K562 (cell line): Measurements from ENCODE around the gene SLC13A4. TPM values are rescaled to one million over a fixed set of nuclear protein-coding genes. Genes with fewer than 3 reads are reported as not detected.

Experiments used
- ATAC-seq: fragments of 200-7000 bp; cut with Tn5 transposase; 3 replicates; pipeline ENCODE4 v1.9.1; 2020; ENCODE audit warnings: moderate library complexity
- BruUV-seq: library from RNA; stranded (reverse); fragments of 400-500 nt; replicated peaks from 2 replicates; lab custom pipeline; 2021; lab: Mats Ljungman, UMichigan
- CTCF ChIA-PET: fragments of 300-600 bp; formaldehyde crosslinking; extraction: SDS; loops from one replicate; lab custom pipeline; 2021; ENCODE audit warnings: low intra/inter-chr PET ratio; lab: Yijun Ruan, JAX
- POLR2A ChIA-PET: fragments of 300-600, 350-650 bp; sonication (Branson Sonifier 250); formaldehyde crosslinking; extraction: SDS; loops from one replicate; lab custom pipeline; 2021; ENCODE audit warnings: antibody characterized with exemption, inconsistent platforms; lab: Yijun Ruan, JAX
- DNase-seq, 4 experiments: peaks; one replicate each; pipeline versions ENCODE4 v3.0.0 to v3.0.0-alpha.2; 2011 to 2018; ENCODE audit warnings: low spot score in 3 of 4, mixed read lengths in 3 of 4; ENCODE audit errors: extremely low read depth in 1 of 4
- FAIRE-seq: peaks from 2 replicates; lab custom pipeline; 2011; peaks lifted over from hg19 to GRCh38; lab: Jason Lieb, UNC
- H2AFZ ChIP-seq: 2 replicates; pipeline ENCODE4 v1.6.0; 2011; ENCODE audit warnings: low read depth, low read length, control low read depth, inconsistent platforms
- H3K27ac ChIP-seq: fragments of 200-600 bp; 3 replicates; pipeline ENCODE4 v1.8.0; 2011; ENCODE audit warnings: low read depth, mild to moderate bottlenecking, control low read depth, inconsistent platforms, low read length, moderate library complexity, mixed read lengths; ENCODE audit errors: extremely low read depth
- H3K27me3 ChIP-seq, 2 experiments: fragments of 300-600 bp in 1 of 2; 2 replicates in 1 of 2; 3 replicates in 1 of 2; pipeline versions ENCODE4 v1.6.0 to v1.8.0; 2011; ENCODE audit warnings: inconsistent platforms in 2 of 2, low read length in 2 of 2, mild to moderate bottlenecking in 1 of 2, mixed read lengths in 1 of 2, moderate library complexity in 1 of 2; ENCODE audit not compliant: control insufficient read depth in 2 of 2, insufficient read depth in 2 of 2
- H3K36me3 ChIP-seq: fragments of 300-600 bp; 3 replicates; pipeline ENCODE4 v1.8.0; 2011; ENCODE audit warnings: mild to moderate bottlenecking, low read length, inconsistent platforms; ENCODE audit not compliant: control insufficient read depth, insufficient read depth
- H3K4me1 ChIP-seq, 2 experiments: fragments of 200-600 bp in 1 of 2; replicated peaks in 1 of 2; 2 replicates in 1 of 2; 3 replicates in 1 of 2; pipeline versions ENCODE4 v1.5.1 to v1.8.0; 2011; ENCODE audit warnings: inconsistent platforms in 2 of 2, low read length in 2 of 2, mild to moderate bottlenecking in 1 of 2, mixed read lengths in 1 of 2, moderate library complexity in 1 of 2; ENCODE audit not compliant: control insufficient read depth in 2 of 2, insufficient read depth in 2 of 2
- H3K4me2 ChIP-seq: 2 replicates; pipeline ENCODE4 v1.6.1; 2011; ENCODE audit warnings: low read length, control low read depth, inconsistent platforms, mixed read lengths; ENCODE audit not compliant: insufficient read depth
- H3K4me3 ChIP-seq: fragments of 200-600 bp; sonication (generic), shearing (Covaris generic); 2 replicates; pipeline ENCODE4 v1.5.1; 2016; ENCODE audit warnings: control low read depth, inconsistent platforms
- H3K79me2 ChIP-seq: fragments of 200-600 bp; 3 replicates; pipeline ENCODE4 v1.8.0; 2011; ENCODE audit warnings: low read length, inconsistent platforms; ENCODE audit not compliant: control insufficient read depth, insufficient read depth
- H3K9ac ChIP-seq, 2 experiments: 2 replicates each; pipeline versions ENCODE4 v1.6.0 to v1.6.1; 2011; ENCODE audit warnings: low read depth in 2 of 2, low read length in 2 of 2, control low read depth in 1 of 2, inconsistent platforms in 1 of 2, mild to moderate bottlenecking in 1 of 2, mixed read lengths in 1 of 2; ENCODE audit not compliant: insufficient read depth in 1 of 2
- H3K9me1 ChIP-seq: one replicate; pipeline ENCODE4 v1.6.0; 2011; ENCODE audit warnings: inconsistent platforms, mild to moderate bottlenecking, low read length, moderate library complexity; ENCODE audit not compliant: control insufficient read depth, insufficient read depth
- H3K9me3 ChIP-seq: replicated peaks from 2 replicates; pipeline ENCODE4 v1.5.1; 2011; ENCODE audit warnings: low read depth, low read length, inconsistent platforms; ENCODE audit not compliant: control insufficient read depth, insufficient read depth
- H4K20me1 ChIP-seq: replicated peaks from 2 replicates; pipeline ENCODE4 v1.6.1; 2011; ENCODE audit warnings: low read length, inconsistent platforms, mixed read lengths; ENCODE audit not compliant: control insufficient read depth, insufficient read depth
- CBFA2T3 ChIP-seq: fragments of 450-650 bp; IDR thresholded peaks from 2 replicates; pipeline ENCODE4 v1.6.1; 2017
- CBX1 ChIP-seq: sonication (generic); IDR thresholded peaks from 2 replicates; pipeline ENCODE4 v1.6.1; 2016; ENCODE audit warnings: antibody characterized with exemption, low read depth, mild to moderate bottlenecking
- CHD4 ChIP-seq: fragments of 200-600 bp; sonication (generic); IDR thresholded peaks from 3 replicates; pipeline ENCODE4 v1.6.1; 2012; ENCODE audit warnings: low read depth, mild to moderate bottlenecking, mixed read lengths, low read length, inconsistent platforms; ENCODE audit not compliant: insufficient read depth, insufficient replicate concordance, poor library complexity, severe bottlenecking
- CTCF ChIP-seq, 3 experiments: IDR thresholded peaks in 2 of 3; conservative IDR thresholded peaks in 1 of 3; 2 replicates each; pipeline ENCODE4 v1.5.1; 2011 to 2012; ENCODE audit warnings: low read length in 3 of 3, mild to moderate bottlenecking in 3 of 3, control low read depth in 2 of 3, improper control_type of control experiment in 1 of 3, inconsistent platforms in 1 of 3, low read depth in 1 of 3, mixed read lengths in 1 of 3, moderate library complexity in 1 of 3; ENCODE audit not compliant: insufficient read depth in 2 of 3
- EP300 ChIP-seq: IDR thresholded peaks from 2 replicates; pipeline ENCODE4 v1.6.1; 2012; ENCODE audit warnings: low read length, improper control_type of control experiment
- MTA3 ChIP-seq: fragments of 450-650 bp; formaldehyde crosslinking; IDR thresholded peaks from 2 replicates; pipeline ENCODE4 v1.6.1; 2017; ENCODE audit warnings: mild to moderate bottlenecking, borderline replicate concordance
- PCBP1 ChIP-seq: fragments of 200-400 bp; formaldehyde crosslinking; IDR thresholded peaks from 2 replicates; pipeline ENCODE4 v1.6.1; 2018; ENCODE audit warnings: mild to moderate bottlenecking, low read depth, low read length; ENCODE audit not compliant: poor library complexity, severe bottlenecking
- POLR2H ChIP-seq: IDR thresholded peaks from 2 replicates; pipeline ENCODE4 v1.6.1; 2016; ENCODE audit warnings: missing genetic modification characterization, low read depth, mild to moderate bottlenecking, control low read depth, missing compliant biosample characterization, moderate library complexity
- TCF7 ChIP-seq: sonication (generic); IDR thresholded peaks from 2 replicates; pipeline ENCODE4 v1.6.1; 2016; ENCODE audit warnings: antibody characterized with exemption, borderline replicate concordance
- TFAP4 ChIP-seq: sonication (generic); formaldehyde crosslinking; IDR thresholded peaks from 2 replicates; pipeline ENCODE4 v1.8.0; 2022; ENCODE audit warnings: missing genetic modification reagents, mild to moderate bottlenecking, moderate library complexity, borderline replicate concordance
- TSC22D4 ChIP-seq: fragments of 450-650 bp; IDR thresholded peaks from 2 replicates; pipeline ENCODE4 v1.6.1; 2016; ENCODE audit warnings: missing genetic modification characterization, missing biosample characterization, control low read depth
- ZNF518B ChIP-seq: fragments of 250-450 bp; sonication (Bioruptor Pico); IDR thresholded peaks from 2 replicates; pipeline ENCODE4 v1.5.0; 2021; ENCODE audit warnings: mild to moderate bottlenecking, moderate library complexity
- WGBS: fragments of 100-300 bp; shearing (Covaris generic); methylation state at CpG from one replicate; pipeline ENCODE4 v1.1.6; 2016; ENCODE audit warnings: low coverage, mixed read lengths; ENCODE audit not compliant: insufficient coverage; ENCODE audit errors: missing lambda C conversion rate; 5-methylcytosine and 5-hydroxymethylcytosine counted together
- in situ Hi-C: fragments of 300-500 bp; cut with MboI; formaldehyde crosslinking; loops from 4 replicates; pipeline ENCODE4 v1.15.0; 2018; ENCODE audit warnings: inconsistent platforms, mixed read lengths
- intact Hi-C: fragments of 100-400 bp; cut with micrococcal nuclease; formaldehyde crosslinking; loops from 2 replicates; pipeline ENCODE4 v1.14.2; 2022
- polyA plus RNA-seq, 8 experiments: library from polyadenylated mRNA; depleted of rRNA in 4 of 8; stranded (reverse) in 5 of 8; unstranded in 3 of 8; fragments of >200 nt; fragmentation: Nextera tagmentation in 2 of 8; fragmentation: Illumina TruSeq in 1 of 8; extraction: Ambion mirVana in 2 of 8; extraction: Trizol in 1 of 8; gene quantifications; 2 replicates each; pipeline versions ENCODE4 v1.2.1 to v1.2.3, GENCODE V29; 2011 to 2014; ENCODE audit warnings: inconsistent platforms in 1 of 8, missing spikeins in 1 of 8
- total RNA-seq, 7 experiments: library from RNA; depleted of rRNA in 6 of 7; stranded (reverse); fragments of >200 nt in 6 of 7; fragmentation: Illumina TruSeq in 2 of 7; extraction: Trizol in 2 of 7; gene quantifications; 2 replicates each; pipeline versions ENCODE4 v1.2.1 to v1.2.3, GENCODE V29; 2011 to 2021; ENCODE audit warnings: low replicate concordance in 1 of 7
- TF ChIP-seq, protein P1 (sequence below): fragments of 200-800 bp; sonication (Bioruptor generic); IDR thresholded peaks from 2 replicates; pipeline ENCODE4 v1.6.1; 2017; ENCODE audit warnings: missing genetic modification characterization, missing compliant biosample characterization

Gene SLC13A4
- total and polyA plus RNA-seq, 9 of the 15 experiments (the other 6 are each of a cell fraction or from before 2014, with no cell fraction given): 0.11 to 1.0 (median 0.36) TPM

DNA sequence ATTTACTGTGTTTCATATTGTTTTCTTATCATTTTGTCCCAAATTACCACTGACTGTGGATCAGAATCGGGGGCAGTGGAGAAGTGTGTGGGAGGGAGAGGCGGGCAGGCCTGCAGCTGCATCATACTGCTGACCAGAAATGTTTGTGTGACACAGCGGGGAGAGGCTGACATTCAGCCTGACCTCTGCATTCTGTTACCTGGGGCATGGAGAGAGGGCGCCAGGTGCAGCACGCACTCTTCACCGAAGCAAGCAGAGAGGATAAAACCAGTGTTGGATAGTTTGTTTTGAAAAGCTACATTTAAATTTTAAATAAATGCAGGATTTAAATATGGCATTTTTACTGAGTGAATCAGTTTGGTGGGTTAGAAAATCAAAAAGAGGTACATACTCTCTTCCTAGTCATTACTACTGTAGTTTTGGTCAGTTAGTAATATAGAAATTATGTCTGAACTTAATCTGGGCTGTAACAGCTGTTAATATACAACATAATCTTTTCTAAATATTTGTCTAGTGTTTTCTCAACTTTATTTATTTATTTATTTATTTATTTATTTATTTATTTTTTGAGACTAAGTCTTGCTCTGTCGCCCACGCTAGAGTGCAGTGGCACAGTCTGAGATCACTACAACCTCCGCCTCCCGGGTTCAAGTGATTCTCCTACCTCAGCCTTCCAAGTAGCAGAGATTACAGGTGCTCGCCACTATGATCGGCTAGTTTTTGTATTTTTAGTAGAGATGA lies 74.5 kb downstream of the SLC13A4 start:
- CTCF ChIA-PET: no interaction called here
- POLR2A ChIA-PET: interaction anchor here (0.9 to 1.2 kb wide), 3 partner anchors 9 to 10 kb away, joined by 3 to 5 read pairs (median 3); partner anchors contain the start of gene STMP1
- in situ Hi-C loops (no loop called here), intact Hi-C loops (no loop called here)
- FAIRE-seq: peak; percentile 62
- Histone ChIP-seq H3K9me3 (no peaks in the 10 kb centered on the region), H3K4me2 (no peak overlapping the region), H3K4me1 (peaks cover 12 to 14% of the 10 kb centered on the region in 2 experiments; a peak in 4 of 5 replicates), H3K79me2 (no peaks in the 10 kb centered on the region), H4K20me1 (peaks cover 6% of the 10 kb centered on the region; the same call in 1 of the 2 replicates), H2AFZ (no peak overlapping the region), H3K27ac (no peak overlapping the region), H3K9ac (peak overlapping the region in 1 of 2 experiments; percentile 46; a peak in 1 of 4 replicates), H3K36me3 (peaks cover 14% of the 10 kb centered on the region; the same call in 2 of the 3 replicates), H3K9me1 (no peaks in the 10 kb centered on the region), H3K27me3 (no peaks in the 10 kb centered on the region), H3K4me3 (no peak overlapping the region)
- no TSS peak for BruUV-seq
- WGBS: 71% methylated on average over 12 of the region's 12 CpGs
- DNase-seq: peak; percentile 38 to 48 (median 44)
- ATAC-seq: peak; percentile 47
- no peak for TF ChIP-seq CTCF (IDR thresholded peaks at IDR 0.05 in 2 of 3, conservative IDR thresholded peaks at IDR 0.05 in 1 of 3; ENCODE audit: insufficient read depth in 2 of 3, low read depth in 1 of 3, low read length in 3 of 3)
- no peak for TF ChIP-seq TCF7
- no peak for TF ChIP-seq TSC22D4 (tag)
- no peak for TF ChIP-seq MTA3
- no peak for TF ChIP-seq ZNF518B (CRISPR knock-in tag)
- no peak for TF ChIP-seq CHD4
- TF ChIP-seq, protein P1, sequence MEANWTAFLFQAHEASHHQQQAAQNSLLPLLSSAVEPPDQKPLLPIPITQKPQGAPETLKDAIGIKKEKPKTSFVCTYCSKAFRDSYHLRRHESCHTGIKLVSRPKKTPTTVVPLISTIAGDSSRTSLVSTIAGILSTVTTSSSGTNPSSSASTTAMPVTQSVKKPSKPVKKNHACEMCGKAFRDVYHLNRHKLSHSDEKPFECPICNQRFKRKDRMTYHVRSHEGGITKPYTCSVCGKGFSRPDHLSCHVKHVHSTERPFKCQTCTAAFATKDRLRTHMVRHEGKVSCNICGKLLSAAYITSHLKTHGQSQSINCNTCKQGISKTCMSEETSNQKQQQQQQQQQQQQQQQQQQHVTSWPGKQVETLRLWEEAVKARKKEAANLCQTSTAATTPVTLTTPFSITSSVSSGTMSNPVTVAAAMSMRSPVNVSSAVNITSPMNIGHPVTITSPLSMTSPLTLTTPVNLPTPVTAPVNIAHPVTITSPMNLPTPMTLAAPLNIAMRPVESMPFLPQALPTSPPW (CRISPR knock-in tag): no peak
- no peak for TF ChIP-seq EP300
- TF ChIP-seq CBX1: no peak
- peak; percentile 58 for TF ChIP-seq CBFA2T3
- peak; percentile 37; the same call in 1 of the 2 replicates for TF ChIP-seq TFAP4
- TF ChIP-seq POLR2H (tag): no peak
- no peak for TF ChIP-seq PCBP1
